ENCODE results near the gene GALT. TPM values are rescaled to one million over a fixed set of nuclear protein-coding genes. Genes with fewer than 3 reads are reported as not detected.
A peak's percentile ranks its signal among the peaks of the same experiment; 100 is the strongest.

Gene GALT
- total and polyA plus RNA-seq, 2 donors (not counting 1 experiment from before 2014, with no cell fraction given), result 111 to 167 TPM

- peak; percentile 90 for ATAC-seq (ENCODE audit: low read depth)
- Histone ChIP-seq H3K4me2 (replicated peaks; ENCODE audit: low read depth, low read length, poor library complexity, severe bottlenecking) (peak overlapping the region; percentile 99), H4K20me1 (ENCODE audit: control insufficient read depth, insufficient read depth, low read length, poor library complexity, severe bottlenecking) (no peaks in the 10 kb centered on the region), H3K4me3 (ENCODE audit: control extremely low read depth in 1 of 5, extremely low read depth in 1 of 5, insufficient read depth in 1 of 5, low read depth in 2 of 5, low read length in 4 of 5) (peak overlapping the region; percentile 65 to 87 (median 83)), H3K27me3 (replicated peaks in 1 of 4; ENCODE audit: control extremely low read depth in 1 of 4, control insufficient read depth in 3 of 4, insufficient read depth in 4 of 4, low read length in 3 of 4) (no peaks in the 10 kb centered on the region), H3K36me3 (replicated peaks in 1 of 2; ENCODE audit: control extremely low read depth in 1 of 2, control insufficient read depth in 1 of 2, extremely low read depth in 1 of 2, insufficient read depth in 2 of 2, low read length in 1 of 2) (no peaks in the 10 kb centered on the region), H3K27ac (ENCODE audit: low read length in 2 of 2) (peak overlapping the region; percentile 86 to 93), H3K4me1 (ENCODE audit: control insufficient read depth in 2 of 2, insufficient read depth in 2 of 2, low read length in 2 of 2) (peaks cover 10 to 18% of the 10 kb centered on the region in 2 donors), H3K9me3 (ENCODE audit: control extremely low read depth in 1 of 3, control insufficient read depth in 2 of 3, insufficient read depth in 1 of 3, low read length in 2 of 3) (peaks cover 0 to 15% (median 8%) of the 10 kb centered on the region in 3 donors), H2AFZ (ENCODE audit: insufficient read depth, low read depth, low read length, poor library complexity, severe bottlenecking) (peak overlapping the region; percentile 91), H3K9ac (ENCODE audit: low read length) (peak overlapping the region; percentile 97), H3K79me2 (ENCODE audit: control insufficient read depth, insufficient read depth, low read length) (no peaks in the 10 kb centered on the region)
- intact Hi-C loops (cut with micrococcal nuclease), result loop anchor here (1.0 to 5.0 kb wide), 6 partner anchors 19 to 1147 kb away; partner anchors contain the start of genes DNAJB5, GALT, MYORG and RPP25L
- TF ChIP-seq CTCF (IDR thresholded peaks at IDR 0.05) (no peak), EZH2 (IDR thresholded peaks at IDR 0.05; ENCODE audit: borderline replicate concordance, insufficient read depth, low read depth, low read length, poor library complexity, severe bottlenecking) (no peak)
- Mint-ChIP-seq H3K27ac (peak overlapping the region; percentile 94), H3K9me3 (ENCODE audit: insufficient read depth) (peaks cover 8% of the 10 kb centered on the region), H3K4me1 (peaks cover 20% of the 10 kb centered on the region), H3K27me3 (no peaks in the 10 kb centered on the region), H3K4me3 (peak overlapping the region; percentile 94)
- POLR2A ChIA-PET, result interaction anchor here (1.0 to 1.8 kb wide), 4 partner anchors 11 to 28 kb away, joined by 3 to 13 read pairs (median 8); partner anchors contain the start of genes GALT and SIGMAR1
- peak; percentile 93 for DNase-seq
- WGBS (ENCODE audit: insufficient coverage), result 9% methylated on average over 45 of the region's 55 CpGs
- CTCF ChIA-PET, result interaction anchor here (0.6 to 4.9 kb wide), 8 partner anchors 11 to 414 kb away, joined by 3 to 34 read pairs (median 4); partner anchors contain the start of genes FANCG, GALT, RPP25L and SIGMAR1
These were observed 19.1 kb downstream of the GALT start for GRCh38 chr9:34665381-34666250.
